ENCODE data around the gene MUC21. TPM values are rescaled to one million over a fixed set of nuclear protein-coding genes. Genes with fewer than 3 reads are reported as not detected.

The MUC21 gene
- total and polyA plus RNA-seq, 2 of the 8 experiments (the other 6 are each of a cell fraction or from before 2014, with no cell fraction given), result not detected

DNA sequence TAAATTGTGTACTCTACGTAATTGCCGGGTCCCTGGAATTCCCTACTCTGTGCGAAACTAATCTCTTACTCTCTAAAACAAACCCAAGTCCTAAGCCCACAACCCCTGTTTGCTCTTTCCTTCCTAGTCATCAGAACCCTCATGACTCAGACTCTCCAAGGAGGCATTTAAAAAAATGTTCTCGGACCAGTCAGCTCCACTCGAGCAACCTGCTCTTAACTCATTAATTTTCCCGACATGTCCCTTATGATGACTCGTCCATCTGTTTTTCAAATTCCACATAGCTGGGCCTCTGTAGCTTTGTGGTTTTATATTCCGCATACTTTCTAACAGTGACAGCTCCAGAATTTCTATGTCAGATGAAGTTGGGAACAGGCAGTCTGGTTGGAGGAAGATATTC lies 24.2 kb downstream of the MUC21 start:
- H4K8ac ChIP-seq (ENCODE audit: extremely low read depth, insufficient read depth, low read length), result no peak overlapping the region
- TF ChIP-seq RAD21 (IDR thresholded peaks at IDR 0.05 in 1 of 2, conservative IDR thresholded peaks at IDR 0.05 in 1 of 2; ENCODE audit: low read depth in 2 of 2, low read length in 2 of 2), result no peak
- ChIA-PET POLR2A (ENCODE audit: partially characterized antibody) (no interaction called here), CTCF (ENCODE audit: partially characterized antibody) (interaction anchor here (0.9 to 1.5 kb wide), 12 partner anchors 10 to 123 kb away, joined by 3 to 9 read pairs (median 4); partner anchors contain the start of gene VARS2)
- no peak overlapping the region for H2BK5ac ChIP-seq (ENCODE audit: low read depth, low read length)
- H3K9ac ChIP-seq (replicated peaks in 1 of 4; ENCODE audit: extremely low read depth in 1 of 4, low read depth in 3 of 4, low read length in 3 of 4), result no peak overlapping the region
- H3K23me2 ChIP-seq (ENCODE audit: low read depth, low read length), result no peaks in the 10 kb centered on the region
- no peak overlapping the region for H4K91ac ChIP-seq (replicated peaks; ENCODE audit: insufficient read length, low read length)
- DNase-seq (ENCODE audit: low read depth in 1 of 2, low spot score in 2 of 2) (no peak), FAIRE-seq (no peak)
- H3K18ac ChIP-seq (ENCODE audit: extremely low read depth, low read length), result no peak overlapping the region
- H3K4me1 ChIP-seq (replicated peaks in 1 of 4; ENCODE audit: control insufficient read depth in 3 of 4, insufficient read depth in 4 of 4, low read length in 3 of 4), result no peaks in the 10 kb centered on the region
- H3K23ac ChIP-seq (ENCODE audit: insufficient read length), result no peak overlapping the region
- no peaks in the 10 kb centered on the region for H3K79me2 ChIP-seq (ENCODE audit: control insufficient read depth in 1 of 2, insufficient read depth in 2 of 2, low read length in 2 of 2)
- H3K14ac ChIP-seq (ENCODE audit: insufficient read length), result no peak overlapping the region
- no peak overlapping the region for H3K4ac ChIP-seq (replicated peaks; ENCODE audit: insufficient read length, low read depth, low read length)
- H3K27ac ChIP-seq (ENCODE audit: low read depth, low read length), result no peak overlapping the region
- H2BK12ac ChIP-seq (ENCODE audit: low read depth, low read length), result no peak overlapping the region
- H2BK20ac ChIP-seq (ENCODE audit: low read length), result no peak overlapping the region
- no peaks in the 10 kb centered on the region for H3K79me1 ChIP-seq (ENCODE audit: low read depth, low read length)
- H3K9me3 ChIP-seq (ENCODE audit: insufficient read depth in 2 of 2, low read depth in 1 of 2, low read length in 1 of 2), result no peaks in the 10 kb centered on the region
- no peak overlapping the region for H3K56ac ChIP-seq (replicated peaks; ENCODE audit: insufficient read length, low read depth, low read length)
- H2AFZ ChIP-seq (ENCODE audit: low read length), result no peak overlapping the region
- no peak overlapping the region for H2BK15ac ChIP-seq (ENCODE audit: low read length)
- 92% methylated on average over 8 of the region's 8 CpGs; no CpG with 5 or more reads in 1 of the 2 experiments for WGBS, 2 experiments (ENCODE audit: extremely low coverage in 1 of 2, insufficient coverage in 1 of 2, insufficient read length in 1 of 2, insufficient replicate concordance in 2 of 2, low coverage in 1 of 2, low lambda C conversion rate in 2 of 2, missing lambda C conversion rate in 1 of 2)
- no peak overlapping the region for H2AK5ac ChIP-seq (ENCODE audit: low read depth, low read length)
- no peak overlapping the region for H4K5ac ChIP-seq (ENCODE audit: insufficient read length, low read depth, low read length)
- H3K4me2 ChIP-seq (ENCODE audit: insufficient read depth in 1 of 2, low read depth in 2 of 2, low read length in 2 of 2), result no peak overlapping the region
- H2BK120ac ChIP-seq (replicated peaks; ENCODE audit: low read depth, low read length), result no peak overlapping the region
- H3K27me3 ChIP-seq (replicated peaks in 1 of 4; ENCODE audit: control insufficient read depth in 3 of 4, extremely low read depth in 1 of 4, insufficient read depth in 3 of 4, low read length in 3 of 4), result no peaks in the 10 kb centered on the region
- no peaks in the 10 kb centered on the region for H4K20me1 ChIP-seq (replicated peaks in 1 of 2; ENCODE audit: control insufficient read depth in 1 of 2, insufficient read depth in 2 of 2, low read length in 2 of 2)
- H3K36me3 ChIP-seq (ENCODE audit: control insufficient read depth in 2 of 4, insufficient read depth in 4 of 4, low read length in 3 of 4), result no peaks in the 10 kb centered on the region
- no peak overlapping the region for H3K4me3 ChIP-seq (ENCODE audit: extremely low read depth in 1 of 4, insufficient read depth in 2 of 4, low read depth in 3 of 4, low read length in 4 of 4)
